GM21367 (cell line): Measurements from ENCODE around the gene TWIST2.

Experiments used
- ATAC-seq: cut with Tn5 transposase; IDR thresholded peaks from one replicate; pipeline ENCODE4 v1.9.1; 2021; ENCODE audit not compliant: unreplicated experiment

Gene TWIST2

DNA sequence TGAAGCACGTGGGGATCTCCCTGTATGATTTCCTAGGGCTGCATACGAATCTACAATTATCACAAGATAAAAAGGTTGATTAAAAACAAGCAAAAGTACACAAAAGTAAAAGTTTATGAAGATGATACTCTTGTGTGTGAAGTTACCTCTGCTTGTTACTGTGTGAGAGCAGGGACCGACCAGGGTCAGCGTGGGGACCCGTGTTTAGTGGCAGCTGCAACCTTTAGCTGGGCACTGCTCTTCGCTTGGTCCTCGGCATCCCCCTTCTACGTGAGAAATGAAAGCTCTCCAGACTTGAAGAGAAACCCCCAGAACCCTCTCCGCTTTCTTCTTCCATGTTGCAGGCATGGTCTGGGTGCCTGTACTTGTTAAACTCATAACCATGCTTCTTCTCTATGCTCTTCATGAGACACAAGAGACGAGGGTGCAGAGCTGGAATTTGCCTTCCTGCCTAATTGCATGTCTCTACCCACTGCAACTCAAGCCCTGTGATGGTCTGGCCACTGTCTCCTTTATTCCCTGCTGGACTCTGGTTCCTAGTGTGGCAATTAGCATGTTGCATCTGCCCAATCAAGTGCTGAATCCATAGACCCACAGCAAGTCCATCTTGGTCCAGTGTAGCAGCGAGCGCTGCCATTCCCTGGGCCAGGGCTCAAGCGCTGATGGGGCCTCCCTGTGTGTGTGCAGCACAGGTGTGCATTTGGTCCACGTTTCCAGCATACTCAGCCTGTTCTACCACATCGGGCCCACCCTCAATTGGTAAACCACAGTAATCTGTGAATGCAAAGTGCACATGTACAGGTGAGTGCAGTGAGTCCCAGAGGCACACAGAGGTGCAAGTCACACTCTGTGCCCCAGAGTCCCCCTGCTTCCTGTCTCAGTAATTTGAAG lies 88.5 kb downstream of the TWIST2 start:
- ATAC-seq: no peak

DNA sequence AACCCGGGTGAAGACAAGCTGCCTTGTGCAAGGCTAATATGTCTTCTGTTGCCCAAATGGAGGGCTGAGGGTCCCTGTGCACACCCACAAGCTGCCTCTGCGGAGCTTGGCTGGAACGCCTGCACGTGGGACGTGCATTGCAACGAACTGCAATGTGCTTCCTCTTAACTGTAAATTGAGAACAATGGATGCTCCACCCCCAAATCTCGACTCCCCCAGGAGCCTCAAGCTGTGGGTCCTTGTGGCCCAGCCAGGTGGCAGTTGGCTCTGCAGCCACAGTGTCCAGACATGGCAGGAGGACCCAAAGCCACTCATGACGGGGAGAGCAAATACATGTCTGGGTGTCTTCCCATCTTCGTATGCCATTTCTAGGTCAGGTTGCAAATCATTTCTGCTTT lies 90.1 kb downstream of the TWIST2 start:
- no peak for ATAC-seq

DNA sequence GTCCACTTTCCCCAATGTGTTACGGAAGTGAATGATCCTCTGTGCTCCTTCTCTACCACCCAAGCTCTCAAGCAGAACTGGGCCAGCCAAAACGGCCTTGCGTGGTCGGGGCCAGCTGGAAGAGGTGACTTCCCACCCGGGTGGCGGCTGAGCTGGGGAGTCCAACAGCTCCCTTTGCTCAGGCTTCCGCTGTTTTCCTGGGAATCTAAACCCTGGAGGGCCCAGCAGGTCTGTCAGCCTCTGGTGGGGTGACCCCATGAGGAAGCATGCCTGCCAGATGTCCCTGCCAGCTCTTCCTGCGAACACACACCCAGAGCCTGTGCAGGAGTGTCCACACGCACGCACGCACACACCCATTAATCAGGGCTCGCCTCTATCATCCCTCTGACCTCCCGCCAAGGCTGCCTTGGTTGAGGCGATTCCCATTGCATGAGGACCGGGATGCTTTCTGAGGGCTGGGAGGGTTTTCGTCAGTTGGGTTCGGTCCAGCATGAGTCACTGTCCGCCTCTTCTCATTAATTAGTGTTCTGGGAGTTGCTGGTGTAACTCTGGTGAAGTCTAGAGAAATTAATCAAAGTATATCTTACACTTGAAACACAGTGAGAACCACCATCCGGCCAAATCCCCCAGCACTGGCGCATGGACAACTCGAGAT lies 90.6 kb downstream of the TWIST2 start:
- ATAC-seq: no peak

DNA sequence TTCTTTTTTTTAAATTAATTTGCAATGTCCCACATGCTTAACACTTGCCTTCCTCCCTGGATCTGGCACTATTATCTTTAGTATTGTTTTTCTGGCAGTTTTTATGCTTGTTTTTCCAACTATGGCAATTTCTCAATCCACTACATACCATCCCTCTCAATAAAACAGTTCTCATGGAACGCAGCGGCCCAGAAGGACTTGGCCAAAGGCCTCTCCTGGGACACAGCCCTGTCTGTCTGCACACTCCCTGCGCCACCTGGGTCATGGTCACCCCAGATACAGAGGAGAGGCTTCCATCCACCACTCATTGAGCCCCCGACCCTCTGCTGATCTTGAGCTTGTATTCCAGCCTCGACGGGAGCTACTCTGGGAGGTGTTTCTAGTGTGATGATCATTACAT lies 91.2 kb downstream of the TWIST2 start:
- ATAC-seq: no peak

DNA sequence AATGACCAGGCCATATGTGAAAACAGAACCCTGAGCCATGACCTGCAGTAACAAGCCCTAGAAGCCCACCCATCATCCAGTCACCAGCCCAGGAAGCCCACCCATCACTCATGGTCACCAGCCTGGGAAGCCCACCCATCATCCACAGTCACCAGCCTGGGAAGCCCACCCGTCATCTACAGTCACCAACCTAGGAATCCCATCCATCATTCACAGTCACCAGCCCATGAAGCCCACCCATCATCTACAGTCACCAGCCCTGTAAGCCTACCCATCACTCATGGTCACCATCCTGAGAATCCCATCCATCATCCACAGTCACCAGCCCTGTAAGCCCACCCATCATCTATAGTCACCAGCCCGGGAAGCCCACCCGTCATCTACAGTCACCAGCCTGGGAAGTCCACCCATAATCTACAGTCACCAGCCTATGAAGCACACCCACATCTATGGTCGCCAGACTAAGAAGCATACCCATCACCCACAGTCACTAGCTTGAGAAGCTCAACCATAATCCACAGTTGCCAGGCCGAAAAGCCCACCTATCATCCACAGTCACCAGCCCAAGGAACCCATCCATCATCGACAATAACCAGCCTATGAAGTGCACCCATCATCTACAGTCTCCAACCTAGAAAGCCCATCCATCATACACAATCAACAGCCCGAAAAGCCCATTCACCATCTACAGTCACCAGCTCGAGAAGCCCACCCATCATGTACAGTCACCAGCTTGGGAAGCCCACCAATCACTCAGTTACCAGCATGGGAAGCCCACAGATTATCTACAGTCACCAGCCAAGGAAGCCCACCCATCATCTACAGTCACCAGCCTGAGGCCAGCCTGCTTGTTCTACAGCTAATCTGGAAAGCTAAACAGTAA lies 91.9 kb downstream of the TWIST2 start:
- no peak for ATAC-seq

DNA sequence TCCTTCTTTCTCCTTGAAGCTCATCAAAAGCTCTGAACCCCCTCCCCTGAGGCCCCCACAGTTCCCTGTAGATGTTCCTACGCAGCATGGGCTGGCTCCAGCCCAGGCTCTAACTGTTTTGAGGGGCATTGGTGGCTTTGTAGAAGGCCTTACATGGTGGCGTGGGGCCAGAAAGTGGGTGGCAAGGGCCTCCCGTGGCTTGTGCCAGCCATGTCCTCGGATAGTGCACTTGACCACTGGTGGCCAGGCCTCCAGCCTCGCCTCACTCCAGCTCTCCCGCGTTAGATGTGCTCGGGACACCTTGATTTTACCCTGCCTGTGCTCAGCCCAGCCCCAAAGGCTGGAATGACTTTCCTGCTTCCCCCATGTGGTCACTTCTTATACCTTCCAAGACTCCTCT lies 92.9 kb downstream of the TWIST2 start:
- no peak for ATAC-seq

DNA sequence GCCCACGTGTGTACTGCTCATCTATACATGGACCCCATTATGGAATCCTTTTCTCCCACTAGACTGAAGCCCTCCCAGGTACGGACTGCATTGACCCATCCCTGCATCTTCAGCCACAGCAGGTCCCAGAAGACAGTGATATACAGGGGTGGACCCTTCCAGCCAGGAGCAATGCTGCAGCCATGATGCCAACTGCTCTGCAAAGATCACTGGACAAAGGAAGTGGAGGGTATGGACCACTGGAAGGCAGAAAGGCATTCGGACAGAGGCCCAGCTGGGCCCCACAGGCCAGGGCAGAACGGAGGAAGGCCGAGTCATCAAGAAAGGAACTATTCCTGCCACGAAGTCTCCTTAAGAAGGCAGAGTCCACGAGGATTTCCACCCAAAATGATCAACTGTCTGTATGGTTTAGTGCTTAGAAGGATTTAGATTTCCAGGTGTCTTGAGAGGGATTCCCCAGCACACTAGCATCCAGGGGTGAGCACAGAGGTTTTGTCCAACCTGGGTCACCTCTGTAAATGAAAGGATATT lies 93.4 kb downstream of the TWIST2 start:
- no peak for ATAC-seq

DNA sequence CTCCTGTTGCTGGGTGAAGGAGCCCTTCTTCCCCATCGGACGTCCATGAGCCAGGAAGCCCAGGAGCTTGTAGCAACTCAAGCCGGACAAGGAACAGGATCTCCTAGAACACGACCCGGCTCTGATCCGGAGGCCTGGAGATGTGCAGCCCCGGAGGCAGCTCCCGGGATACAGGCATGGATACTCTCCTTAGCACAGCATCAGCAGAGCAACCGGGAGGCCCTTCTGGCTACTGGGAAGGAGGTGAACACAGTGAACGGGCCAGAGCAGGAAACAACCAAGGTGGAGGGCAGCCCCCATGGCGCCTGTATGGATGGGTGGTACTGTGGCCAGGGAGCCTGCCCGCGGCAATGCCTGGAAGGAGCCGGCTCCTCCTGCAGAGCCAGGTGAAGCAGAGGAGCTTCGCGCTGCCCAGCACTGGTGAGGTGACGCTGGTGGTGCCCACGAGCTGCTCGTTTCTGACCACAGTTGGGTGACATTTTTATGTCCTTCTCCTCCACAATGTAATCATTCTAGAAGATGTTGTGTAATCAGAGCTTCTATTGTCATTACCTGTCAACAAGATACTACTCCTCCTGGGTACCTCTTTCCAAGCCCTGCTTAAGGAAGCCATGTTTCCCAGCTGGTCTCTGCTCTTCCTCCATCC lies 94.3 kb downstream of the TWIST2 start:
- no peak for ATAC-seq

DNA sequence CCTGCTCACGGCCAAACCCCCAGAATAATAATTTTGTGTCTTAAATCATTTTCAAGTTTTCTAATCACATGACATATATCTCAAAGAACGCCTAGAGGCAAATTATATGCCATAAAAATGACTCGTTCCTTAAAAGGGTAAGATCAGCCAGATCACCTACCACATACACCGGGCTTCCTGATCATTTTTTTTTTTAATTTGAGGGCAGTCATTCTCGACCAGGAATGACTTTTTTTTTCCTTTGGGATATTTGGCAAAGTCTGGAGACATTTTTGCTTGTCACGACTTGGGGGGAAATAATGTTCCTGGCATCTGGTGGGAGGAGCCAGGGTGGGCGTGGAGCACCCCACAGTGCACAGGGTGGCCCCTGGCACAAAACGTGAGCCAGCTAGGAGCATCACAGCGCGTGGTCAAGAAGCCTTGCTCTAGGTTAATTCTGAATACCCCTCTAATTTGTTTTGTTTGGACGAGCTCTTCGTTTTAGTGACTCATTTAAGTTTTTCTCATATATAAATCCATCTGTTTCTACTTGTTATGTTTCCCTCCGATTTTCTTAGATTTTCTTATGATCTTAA lies 94.9 kb downstream of the TWIST2 start:
- ATAC-seq: no peak

DNA sequence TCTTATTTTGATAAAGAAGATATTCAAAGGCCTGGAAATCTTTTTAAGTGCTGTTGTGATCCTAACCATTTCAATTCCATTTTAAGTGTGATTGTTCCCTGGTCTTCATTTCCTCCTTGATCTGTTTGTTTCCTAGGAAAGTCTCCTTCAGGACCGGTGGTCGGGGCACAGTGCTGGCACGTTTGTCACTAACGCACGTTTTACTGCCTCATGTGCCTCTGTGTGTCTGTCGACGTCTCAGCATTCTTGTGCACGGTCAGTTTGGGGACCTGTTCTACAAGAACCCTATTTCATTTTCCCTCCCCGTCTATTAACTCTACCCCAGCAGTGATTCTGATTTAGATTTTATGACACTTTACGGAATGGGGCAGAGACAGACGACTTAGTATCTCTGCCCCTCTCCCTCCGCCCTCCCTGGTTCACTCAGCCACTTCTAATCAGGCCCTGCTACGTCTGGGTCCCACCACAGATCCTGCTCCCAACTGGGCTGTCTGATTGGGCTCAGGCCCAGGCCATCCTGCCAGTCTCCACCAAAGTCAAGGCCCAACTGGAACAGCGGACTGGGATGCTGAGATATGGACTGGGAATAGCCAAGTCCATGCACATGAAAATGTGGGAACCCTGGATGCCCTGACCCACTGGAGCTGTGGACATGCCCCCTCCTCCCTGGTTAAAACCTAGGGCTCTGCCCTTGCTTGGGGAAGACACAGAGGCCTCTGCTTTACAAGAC lies 95.6 kb downstream of the TWIST2 start:
- ATAC-seq: no peak

DNA sequence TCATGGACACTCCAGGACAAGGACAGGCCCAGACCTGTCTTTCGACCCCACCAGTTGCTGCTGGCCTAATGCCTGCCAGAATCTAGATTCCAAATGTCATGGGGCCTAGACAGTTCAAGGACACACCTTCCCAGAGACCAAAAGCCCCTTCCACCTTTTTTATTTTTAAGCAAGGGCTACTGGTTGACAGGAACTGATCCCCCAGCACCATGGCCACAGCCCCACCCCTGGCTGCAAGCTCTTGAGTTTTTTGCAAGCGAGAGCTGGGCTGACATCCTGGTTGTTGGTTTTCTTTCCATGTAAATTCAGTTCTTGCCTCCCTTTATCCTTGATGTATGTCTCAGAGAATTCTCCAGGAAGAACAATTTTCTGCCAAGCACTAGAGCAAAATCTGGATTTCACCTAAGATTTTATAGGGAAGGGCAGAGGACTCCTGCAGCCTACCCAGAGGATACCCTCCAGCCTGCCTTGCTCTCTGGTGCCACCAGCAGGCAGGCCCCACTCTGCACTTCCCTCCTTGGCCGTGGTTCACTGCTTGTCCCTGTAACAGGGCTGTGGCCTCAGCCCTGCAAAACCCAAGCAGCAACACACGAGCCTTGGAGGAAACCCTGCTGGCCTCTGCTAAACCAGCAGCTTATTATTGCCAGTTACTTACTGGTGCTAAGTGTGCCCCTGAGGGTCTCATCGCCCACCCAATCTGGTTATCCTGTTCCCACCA lies 97.7 kb downstream of the TWIST2 start:
- no peak for ATAC-seq

DNA sequence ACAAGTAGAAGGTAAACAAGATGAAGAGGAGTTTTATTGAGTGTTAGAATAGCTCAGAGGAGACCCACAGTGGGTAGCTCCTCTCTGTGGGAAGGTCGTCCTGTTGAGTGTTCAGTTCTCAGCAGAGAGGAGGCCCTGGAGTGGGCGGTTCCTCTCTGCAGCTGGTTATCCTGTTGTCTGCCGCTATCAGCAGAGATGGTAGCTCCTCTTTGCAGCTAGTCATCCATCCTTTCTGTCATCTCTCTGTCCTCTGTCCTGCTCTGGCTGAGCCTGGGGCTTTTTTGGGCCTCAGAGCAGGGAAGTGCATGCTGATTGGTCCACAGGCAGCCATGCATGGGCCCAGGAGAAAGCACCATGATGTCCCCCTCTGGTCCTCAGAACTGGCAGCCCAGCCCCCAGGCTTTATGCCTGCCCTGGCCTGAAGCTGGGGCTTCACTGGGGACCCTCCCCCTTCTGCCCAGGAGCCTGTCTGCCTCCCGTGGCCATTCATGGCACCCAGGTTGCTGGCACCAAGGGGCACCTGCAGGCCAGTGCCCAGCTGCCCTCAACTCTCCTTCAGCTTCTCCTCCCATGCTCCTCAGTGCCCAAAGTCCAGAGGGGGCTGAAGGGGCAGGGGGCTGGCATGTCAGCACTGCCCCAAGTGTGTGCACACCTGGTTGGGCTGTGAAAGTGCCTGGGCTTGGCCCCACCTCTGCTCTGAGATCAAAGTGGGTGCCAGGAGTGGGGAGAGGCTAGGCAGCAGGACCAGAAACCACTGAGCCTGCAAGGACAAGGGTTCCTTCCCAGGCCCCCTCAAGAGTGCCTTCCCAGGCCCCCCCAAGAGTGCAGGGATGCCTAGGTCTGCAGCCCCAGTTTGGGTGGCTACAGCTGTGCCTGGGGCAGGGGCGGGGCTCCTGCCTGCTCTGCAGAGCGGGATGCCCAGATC lies 98.7 kb downstream of the TWIST2 start:
- ATAC-seq: no peak

DNA sequence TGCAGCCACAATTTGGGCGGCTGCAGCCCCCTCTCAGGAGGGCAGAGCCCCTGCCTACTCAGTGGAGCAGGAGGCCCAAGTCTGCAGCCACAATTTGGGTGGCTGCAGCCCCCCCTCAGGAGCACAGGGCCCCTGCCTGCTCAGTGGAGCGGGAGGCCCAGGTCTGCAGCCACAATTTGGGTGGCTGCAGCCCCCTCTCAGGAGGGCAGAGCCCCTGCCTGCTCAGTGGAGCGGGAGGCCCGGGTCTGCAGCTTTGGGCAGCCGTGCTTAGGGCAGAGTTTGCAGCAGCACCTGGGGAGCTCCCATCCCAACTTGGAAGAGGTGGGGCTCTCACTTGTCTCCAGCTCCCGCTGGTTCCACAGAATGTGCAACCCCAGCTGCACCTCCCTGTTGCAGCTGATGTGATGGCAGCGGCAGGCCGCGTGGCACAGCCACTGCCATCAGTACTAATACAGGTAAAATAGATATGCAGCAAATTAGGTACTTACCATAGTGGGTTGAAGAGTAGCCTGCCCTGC lies 99.4 kb downstream of the TWIST2 start:
- no peak for ATAC-seq

DNA sequence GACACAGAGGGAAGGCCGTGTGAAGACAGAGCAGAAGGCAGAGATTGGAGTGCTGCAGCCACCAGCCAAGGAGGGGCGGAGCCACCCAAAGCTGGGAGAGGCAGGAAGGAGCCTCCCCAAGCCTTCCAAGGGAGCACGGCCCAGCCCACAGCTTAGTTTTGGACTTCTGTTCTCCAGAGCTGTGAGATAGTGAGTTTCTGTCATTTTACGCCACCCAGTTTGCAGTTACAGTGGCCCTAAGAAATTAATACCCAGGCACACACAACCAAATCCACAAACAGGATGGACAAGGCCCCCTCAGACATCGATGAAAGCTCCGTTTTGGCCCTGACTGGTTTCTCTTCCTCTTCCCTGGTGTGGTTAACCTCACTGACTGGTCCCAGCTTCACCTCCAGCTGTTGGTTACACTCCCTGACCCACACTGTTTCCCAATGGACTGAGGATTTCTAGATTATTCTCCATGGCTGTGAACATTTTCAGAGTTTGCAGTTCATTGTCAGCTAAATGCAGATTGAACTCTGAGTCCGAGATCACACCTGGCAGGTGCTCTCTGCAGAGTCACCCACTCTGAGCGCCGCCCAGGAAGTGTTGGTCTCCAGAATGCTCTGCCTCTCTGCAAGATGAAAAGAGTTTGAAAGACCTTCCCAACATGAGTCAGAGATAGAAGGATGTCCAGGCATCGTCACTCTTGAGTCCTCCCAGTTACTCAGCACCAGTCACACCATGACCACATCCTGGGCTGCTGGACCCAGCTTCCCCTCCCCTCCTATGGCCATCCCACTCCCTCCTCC lies 100.2 kb downstream of the TWIST2 start:
- no peak for ATAC-seq

DNA sequence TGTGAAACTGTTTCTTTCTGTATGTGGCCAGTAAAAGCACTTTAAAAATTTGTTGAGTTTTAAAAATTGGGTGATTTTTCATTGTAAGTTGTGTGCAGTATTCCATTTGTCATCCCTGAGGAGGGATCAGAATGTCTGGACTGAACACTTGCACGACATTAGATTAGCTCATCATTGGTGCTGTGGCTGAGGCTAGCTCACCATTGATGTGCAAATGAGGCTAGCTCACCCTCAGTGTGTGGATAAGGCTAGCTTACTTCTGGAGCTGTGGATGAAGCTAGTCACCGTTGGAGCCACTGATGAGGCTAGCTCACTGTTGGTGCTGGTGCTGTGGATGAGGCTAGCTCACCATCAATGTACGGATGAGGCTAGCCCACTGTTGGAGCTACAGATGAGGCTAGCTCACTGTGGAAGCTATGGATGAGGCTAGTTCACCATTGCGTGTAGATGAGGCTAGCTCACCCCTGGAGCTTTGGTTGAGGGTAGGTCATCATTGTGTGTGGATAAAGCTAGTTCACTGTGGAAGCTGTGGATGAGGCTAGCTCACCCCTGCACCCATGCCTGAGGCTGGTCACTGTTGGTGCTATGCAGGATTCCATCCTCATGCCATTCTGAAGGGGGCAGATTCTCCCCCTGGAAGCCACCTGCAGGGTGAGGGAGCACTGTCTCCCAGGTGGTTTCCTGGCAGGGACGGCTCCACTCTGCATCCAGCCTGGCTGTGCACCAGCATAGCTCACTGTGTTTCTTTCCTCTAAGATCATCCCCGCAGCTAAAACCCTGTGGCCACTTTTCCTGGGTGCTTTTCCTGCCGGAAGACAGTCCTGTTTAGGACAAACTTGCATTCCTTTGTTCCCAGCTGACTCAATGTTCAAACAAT lies 101.1 kb downstream of the TWIST2 start:
- ATAC-seq: no peak

DNA sequence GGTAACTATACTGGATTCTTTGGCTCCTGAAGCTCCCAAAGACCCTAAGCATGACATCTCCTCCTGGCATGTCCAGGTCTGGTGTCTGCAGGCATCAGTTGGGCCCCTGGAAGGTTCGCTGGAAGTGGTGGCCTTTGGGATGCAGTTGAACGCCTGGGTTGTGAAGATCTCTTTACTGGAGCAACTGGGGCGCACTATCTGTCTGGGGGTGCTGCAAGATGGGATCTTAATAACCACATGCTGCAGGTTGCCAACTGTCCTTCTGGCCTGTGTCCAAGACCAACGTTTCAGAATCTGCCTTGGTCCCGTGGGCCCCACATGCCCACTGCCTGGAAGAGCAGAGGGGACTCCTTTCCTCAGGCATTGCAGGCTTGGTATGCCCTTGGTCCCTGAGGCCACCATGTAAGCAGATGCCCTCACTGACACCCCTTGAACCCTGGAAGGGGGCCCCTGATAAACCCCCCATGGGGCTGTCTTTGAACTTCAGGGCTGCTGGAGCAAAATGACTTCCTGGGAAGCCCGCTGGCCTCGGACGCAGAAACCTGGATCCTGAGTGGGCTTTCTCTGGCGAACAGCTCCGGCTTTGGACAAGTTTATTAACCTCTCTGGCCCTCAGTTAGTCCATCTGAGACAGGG lies 101.9 kb downstream of the TWIST2 start:
- ATAC-seq: no peak
